Measurements from ENCODE around the gene NCKAP5. TPM values are rescaled to one million over a fixed set of nuclear protein-coding genes. Genes with fewer than 3 reads are reported as not detected.

The NCKAP5 gene
- total RNA-seq, 4 donors from 2014 or later: 0.37 to 1.3 (median 0.83) TPM

GRCh38 chr2:133389569-133389968 is 178.7 kb downstream of the NCKAP5 start:
- no peak for DNase-seq (ENCODE audit: low spot score)
- no peak for TF ChIP-seq CTCF (IDR thresholded peaks at IDR 0.05)
- no peak for ATAC-seq (ENCODE audit: low FRiP score)

GRCh38 chr2:133382566-133382965 is 185.7 kb downstream of the NCKAP5 start:
- DNase-seq (ENCODE audit: low spot score) (no peak), ATAC-seq (ENCODE audit: low FRiP score) (no peak)
- TF ChIP-seq CTCF (IDR thresholded peaks at IDR 0.05): no peak

GRCh38 chr2:133380991-133381390 is 187.3 kb downstream of the NCKAP5 start:
- TF ChIP-seq CTCF (IDR thresholded peaks at IDR 0.05): no peak
- DNase-seq (ENCODE audit: low spot score) (no peak), ATAC-seq (ENCODE audit: low FRiP score) (no peak)

GRCh38 chr2:133378928-133379549 is 189.2 kb downstream of the NCKAP5 start:
- TF ChIP-seq CTCF (IDR thresholded peaks at IDR 0.05): no peak
- DNase-seq (ENCODE audit: low spot score) (no peak), ATAC-seq (ENCODE audit: low FRiP score) (no peak)

GRCh38 chr2:133378386-133378785 is 189.9 kb downstream of the NCKAP5 start:
- DNase-seq (ENCODE audit: low spot score) (no peak), ATAC-seq (ENCODE audit: low FRiP score) (no peak)
- TF ChIP-seq CTCF (IDR thresholded peaks at IDR 0.05): no peak

- no peak for DNase-seq (ENCODE audit: low spot score)
- no peak for TF ChIP-seq CTCF (IDR thresholded peaks at IDR 0.05)
- ATAC-seq (ENCODE audit: low FRiP score): no peak
These were observed 190.7 kb downstream of the NCKAP5 start for GRCh38 chr2:133377599-133377998.

GRCh38 chr2:133377021-133377481 is 191.2 kb downstream of the NCKAP5 start:
- no peak for ATAC-seq (ENCODE audit: low FRiP score)
- DNase-seq (ENCODE audit: low spot score): no peak
- TF ChIP-seq CTCF (IDR thresholded peaks at IDR 0.05): no peak
